Uterus (tissue), 2 donors: Measurements from ENCODE around the gene PLXNC1.

Experiments
- CTCF ChIP-seq, 4 experiments: fragments of 200-600 bp in 2 of 4; fragments of 450-650 bp in 2 of 4; sonication (generic) in 2 of 4; IDR thresholded peaks; one replicate each; pipeline ENCODE4 v1.5.1; 2016 to 2019; ENCODE audit warnings: antibody characterized with exemption in 4 of 4, mild to moderate bottlenecking in 2 of 4, moderate library complexity in 1 of 4
- POLR2A ChIP-seq, 2 donors: fragments of 450-650 bp; IDR thresholded peaks; one replicate each; pipeline ENCODE4 v1.6.1; 2016; ENCODE audit warnings: antibody characterized with exemption in 2 of 2, mild to moderate bottlenecking in 1 of 2, moderate library complexity in 1 of 2

GRCh38 chr12:94353130-94353529, 204.8 kb downstream of the PLXNC1 start:
- TF ChIP-seq CTCF (IDR thresholded peaks at IDR 0.05): no peak
- no peak for TF ChIP-seq POLR2A (IDR thresholded peaks at IDR 0.05)
